Measurements from ENCODE around the gene ATF2. TPM values are rescaled to one million over a fixed set of nuclear protein-coding genes. Genes with fewer than 3 reads are reported as not detected.

The ATF2 gene
- total RNA-seq (2014; rRNA removed; shearing (Covaris generic)): 30.2 and 40.4 TPM in 2 replicates
- polyA plus RNA-seq (2015; cell fraction: cytosol; rRNA removed): 18.8 and 24.2 TPM in 2 replicates
- polyA plus RNA-seq (2015; cell fraction: nucleus; rRNA removed): 37.4 and 53.0 TPM in 2 replicates

GRCh38 chr2:175167792-175168563, at the start of gene ATF2:
Gene ATF2 (minus strand): TSS chr2:175168203. CDS start chr2:175136443, 31,760 bp downstream.
- in situ Hi-C loops (cut with HindIII; ENCODE audit: low pct_unique_long_range_greater_than_20kb, low sequenced_read_pairs): no loop called here

GRCh38 chr2:175207741-175208438, 39.9 kb upstream of the ATF2 start:
- in situ Hi-C loops (cut with HindIII; ENCODE audit: low pct_unique_long_range_greater_than_20kb, low sequenced_read_pairs): no loop called here
- DNase-seq (ENCODE audit: low read depth, low spot score): no peak

More at GRCh38 chr2:175167792-175168563, at the start of gene ATF2:
- peak; percentile 99 for DNase-seq (ENCODE audit: low read depth, low spot score)

DNA sequence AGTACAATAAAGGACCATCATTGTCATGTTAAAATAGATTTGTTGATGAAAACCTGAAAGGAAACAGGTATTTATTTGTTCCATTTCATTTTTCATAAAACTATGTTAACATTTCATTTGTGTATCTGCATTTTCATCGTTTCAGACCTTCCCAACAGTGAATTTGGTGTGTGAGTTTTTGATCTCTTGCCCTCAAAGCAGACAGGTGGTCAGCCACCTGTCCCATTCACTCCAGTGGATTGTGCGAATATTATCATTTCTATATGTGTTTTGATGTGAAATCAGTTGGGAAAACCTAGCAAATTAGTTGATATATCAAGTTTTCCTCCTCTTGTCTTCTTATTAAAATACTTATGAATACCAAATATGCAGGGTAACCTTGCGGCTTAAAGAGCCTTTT, 38.9 kb upstream of the ATF2 start:
- in situ Hi-C loops (cut with HindIII; ENCODE audit: low pct_unique_long_range_greater_than_20kb, low sequenced_read_pairs): no loop called here
- no peak for DNase-seq (ENCODE audit: low read depth, low spot score)

GRCh38 chr2:175205523-175205922, 37.5 kb upstream of the ATF2 start:
- in situ Hi-C loops (cut with HindIII; ENCODE audit: low pct_unique_long_range_greater_than_20kb, low sequenced_read_pairs): no loop called here
- no peak for DNase-seq (ENCODE audit: low read depth, low spot score)

GRCh38 chr2:175203621-175204496, 35.9 kb upstream of the ATF2 start:
- in situ Hi-C loops (cut with HindIII; ENCODE audit: low pct_unique_long_range_greater_than_20kb, low sequenced_read_pairs): no loop called here
- peak; percentile 81 for DNase-seq (ENCODE audit: low read depth, low spot score)

- in situ Hi-C loops (cut with HindIII; ENCODE audit: low pct_unique_long_range_greater_than_20kb, low sequenced_read_pairs): no loop called here
- DNase-seq (ENCODE audit: low read depth, low spot score): no peak
Observed at GRCh38 chr2:175195012-175195411, 27.0 kb upstream of the ATF2 start.

DNA sequence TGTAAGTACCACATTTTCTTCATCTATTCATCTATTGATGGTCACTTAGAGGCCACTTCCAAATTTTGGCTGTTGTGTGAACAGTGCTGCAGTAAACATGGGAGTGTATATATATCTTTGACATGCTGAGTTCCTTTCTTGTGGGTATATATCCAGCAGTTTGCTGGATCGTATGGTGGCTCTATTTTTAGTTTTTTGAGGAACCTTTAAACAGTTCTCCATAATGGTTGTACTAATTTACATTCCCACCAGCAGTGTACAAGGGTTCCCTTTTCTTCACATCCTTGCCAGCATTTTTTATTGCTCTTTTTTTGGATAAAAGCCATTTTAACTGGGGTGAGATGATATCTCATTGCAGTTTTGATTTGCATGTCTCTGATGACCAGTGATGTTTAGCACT, 20.8 kb upstream of the ATF2 start:
- in situ Hi-C loops (cut with HindIII; ENCODE audit: low pct_unique_long_range_greater_than_20kb, low sequenced_read_pairs): no loop called here
- DNase-seq (ENCODE audit: low read depth, low spot score): no peak

DNA sequence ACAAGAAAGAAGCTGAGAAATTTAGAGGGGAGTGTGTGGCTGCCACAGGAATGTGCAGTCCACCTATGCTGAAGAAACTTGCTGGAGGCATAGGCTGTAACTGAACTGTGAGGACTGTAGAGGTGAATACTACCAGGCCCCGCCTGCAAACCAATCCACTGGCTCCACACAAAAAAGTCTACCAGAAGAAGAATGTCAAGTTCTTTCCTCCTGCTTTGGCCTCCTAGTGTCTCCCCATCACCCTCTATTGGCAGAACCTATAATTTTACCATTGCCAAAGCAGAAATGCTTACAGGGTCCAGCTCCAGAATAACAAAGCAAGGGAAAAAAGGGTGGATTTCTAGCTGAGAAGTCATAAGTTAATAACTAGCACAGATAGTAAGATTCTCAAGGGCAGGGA, 19.4 kb upstream of the ATF2 start:
- in situ Hi-C loops (cut with HindIII; ENCODE audit: low pct_unique_long_range_greater_than_20kb, low sequenced_read_pairs): no loop called here
- DNase-seq (ENCODE audit: low read depth, low spot score): peak; percentile 79

DNA sequence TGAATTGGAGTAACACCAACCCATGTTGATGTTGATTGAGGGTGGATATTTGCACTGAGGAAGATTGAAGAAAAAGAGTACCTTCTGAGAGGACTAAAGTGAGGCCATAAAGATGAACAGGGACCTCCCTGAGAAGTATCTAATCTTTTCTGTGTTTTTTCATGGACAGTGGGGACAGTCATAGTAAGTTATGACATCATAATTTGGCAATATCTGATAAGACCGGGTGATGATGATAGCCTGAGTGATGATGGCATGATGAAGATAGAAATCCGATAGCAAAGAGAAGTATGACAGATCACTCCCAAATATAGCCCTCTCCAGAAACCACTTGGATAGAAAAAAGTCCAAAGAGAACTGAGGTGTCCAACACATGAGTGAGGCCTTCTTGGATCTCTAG, 15.7 kb upstream of the ATF2 start:
- in situ Hi-C loops (cut with HindIII; ENCODE audit: low pct_unique_long_range_greater_than_20kb, low sequenced_read_pairs): no loop called here
- no peak for DNase-seq (ENCODE audit: low read depth, low spot score)

- DNase-seq (ENCODE audit: low read depth, low spot score): no peak
Observed at GRCh38 chr2:175181877-175182308, 13.9 kb upstream of the ATF2 start.

GRCh38 chr2:175181104-175181876, 13.3 kb upstream of the ATF2 start, which contains the start of gene ATP5MC3:
Gene ATP5MC3 (minus strand): TSS chr2:175181710. CDS start chr2:175181393, 317 bp downstream.
- in situ Hi-C loops (cut with HindIII; ENCODE audit: low pct_unique_long_range_greater_than_20kb, low sequenced_read_pairs): no loop called here
- DNase-seq (ENCODE audit: low read depth, low spot score): peak; percentile 96

More at GRCh38 chr2:175181877-175182308, 13.9 kb upstream of the ATF2 start:
- in situ Hi-C loops (cut with HindIII; ENCODE audit: low pct_unique_long_range_greater_than_20kb, low sequenced_read_pairs): no loop called here

DNA sequence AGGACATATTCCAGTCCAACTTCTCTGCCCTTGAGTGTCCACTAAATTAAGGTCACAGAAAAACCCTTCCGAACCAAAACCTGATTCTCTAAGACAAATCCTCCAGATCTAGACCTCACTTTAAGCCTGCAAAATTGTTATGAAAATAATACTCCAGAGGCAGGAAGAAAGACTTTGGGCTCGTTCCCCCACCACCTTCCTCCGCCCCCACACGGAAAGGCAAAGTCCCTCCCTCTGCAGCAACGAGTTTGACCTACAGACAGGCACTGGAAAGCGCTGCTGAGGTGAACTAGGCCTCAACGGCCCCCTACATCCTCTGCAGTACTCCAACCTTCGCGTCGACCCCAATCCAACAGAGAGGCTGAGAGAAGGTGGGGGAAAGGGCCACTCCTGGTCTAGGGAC, 12.7 kb upstream of the ATF2 start:
- DNase-seq (ENCODE audit: low read depth, low spot score): peak; percentile 54
- in situ Hi-C loops (cut with HindIII; ENCODE audit: low pct_unique_long_range_greater_than_20kb, low sequenced_read_pairs): no loop called here

GRCh38 chr2:175176624-175177023, 8.6 kb upstream of the ATF2 start:
- in situ Hi-C loops (cut with HindIII; ENCODE audit: low pct_unique_long_range_greater_than_20kb, low sequenced_read_pairs): no loop called here
- no peak for DNase-seq (ENCODE audit: low read depth, low spot score)

GRCh38 chr2:175175896-175176295, 7.9 kb upstream of the ATF2 start:
- no peak for DNase-seq (ENCODE audit: low read depth, low spot score)
- in situ Hi-C loops (cut with HindIII; ENCODE audit: low pct_unique_long_range_greater_than_20kb, low sequenced_read_pairs): no loop called here

DNA sequence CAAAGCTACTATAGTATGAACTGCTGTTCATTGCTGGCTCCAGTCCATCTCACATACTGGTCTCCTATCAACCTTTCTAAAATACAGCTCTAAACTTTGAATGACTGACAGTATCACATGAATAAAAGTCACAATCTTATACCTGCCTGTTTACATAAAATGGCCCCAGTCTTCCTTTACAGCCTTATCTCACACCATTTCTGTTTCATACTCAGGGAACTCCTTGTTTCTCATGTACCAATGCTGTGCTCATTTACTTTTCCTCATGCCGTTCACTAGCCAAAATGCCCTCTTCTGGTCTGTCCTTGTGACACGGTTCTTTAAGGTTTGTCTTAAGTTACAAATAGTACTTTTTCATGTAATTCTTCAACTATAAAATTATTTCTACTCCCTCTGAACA, 7.3 kb upstream of the ATF2 start:
- in situ Hi-C loops (cut with HindIII; ENCODE audit: low pct_unique_long_range_greater_than_20kb, low sequenced_read_pairs): no loop called here
- no peak for DNase-seq (ENCODE audit: low read depth, low spot score)

DNA sequence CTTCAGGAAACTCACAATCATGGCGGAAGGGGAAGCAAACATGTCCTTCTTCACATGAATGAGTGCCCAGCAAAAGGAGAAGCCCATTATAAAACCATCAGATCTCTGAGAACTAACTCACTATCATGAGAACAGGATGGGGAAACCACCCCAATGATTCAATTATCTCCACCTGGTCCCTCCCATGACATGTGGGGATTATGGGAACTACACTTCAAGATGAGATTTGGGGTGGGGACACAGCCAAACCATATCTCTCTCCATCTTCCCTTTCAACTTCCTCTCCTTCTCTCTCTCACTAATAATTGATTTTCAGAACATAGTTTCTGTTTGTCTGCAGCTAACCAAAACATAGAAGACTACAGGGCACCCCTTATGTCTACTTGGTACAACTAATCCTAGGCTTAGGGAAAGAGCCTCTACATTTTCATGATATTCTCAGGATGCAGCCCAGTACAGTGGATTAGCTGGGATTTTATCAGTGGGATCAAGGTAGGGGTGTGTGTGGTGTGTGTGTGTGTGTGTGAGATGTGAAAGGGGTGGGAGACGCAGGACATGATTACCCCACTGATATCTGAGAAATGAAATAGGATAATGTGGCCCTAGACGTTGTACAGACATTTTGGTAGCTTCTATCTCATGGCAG, 2.8 kb upstream of the ATF2 start:
- in situ Hi-C loops (cut with HindIII; ENCODE audit: low pct_unique_long_range_greater_than_20kb, low sequenced_read_pairs): no loop called here
- DNase-seq (ENCODE audit: low read depth, low spot score): no peak

GRCh38 chr2:175169191-175169590, 1.2 kb upstream of the ATF2 start:
- no peak for DNase-seq (ENCODE audit: low read depth, low spot score)
- in situ Hi-C loops (cut with HindIII; ENCODE audit: low pct_unique_long_range_greater_than_20kb, low sequenced_read_pairs): no loop called here

Measured in SK-MEL-5 (cell line).